Left lung (tissue), 10 donors: Measurements from ENCODE around the gene CYB561. TPM values are rescaled to one million over a fixed set of nuclear protein-coding genes. Genes with fewer than 3 reads are reported as not detected.

ENCODE experiments used
- ATAC-seq: fragments of 200-7000 bp; cut with Tn5 transposase; one replicate; pipeline ENCODE4 v1.9.1; 2020; ENCODE audit warnings: moderate library complexity
- DNase-seq, 4 donors: peaks; one replicate each; pipeline ENCODE4 v3.0.0-alpha.2; 2013 to 2020
- H3K27ac ChIP-seq, 2 donors: fragments of 200-600 bp; sonication (generic) in 1 of 2; one replicate each; pipeline versions ENCODE4 v1.5.0 to v1.8.0; 2020 to 2021
- H3K27me3 ChIP-seq, 2 donors: fragments of 200-600 bp; sonication (generic) in 1 of 2; one replicate each; pipeline versions ENCODE4 v1.5.0 to v1.8.0; 2020 to 2021
- H3K36me3 ChIP-seq, 2 donors: fragments of 200-600 bp; sonication (generic) in 1 of 2; one replicate each; pipeline versions ENCODE4 v1.5.0 to v1.8.0; 2020 to 2021
- H3K4me1 ChIP-seq, 2 donors: fragments of 200-600 bp; one replicate each; pipeline ENCODE4 v1.8.0; 2021
- H3K4me3 ChIP-seq, 2 donors: fragments of 200-600 bp; sonication (generic) in 1 of 2; one replicate each; pipeline versions ENCODE4 v1.5.0 to v1.8.0; 2020 to 2021; ENCODE audit warnings: mild to moderate bottlenecking in 1 of 2
- H3K9me3 ChIP-seq, 2 donors: fragments of 200-600 bp; sonication (generic) in 1 of 2; one replicate each; pipeline versions ENCODE4 v1.5.0 to v1.8.0; 2020 to 2021
- intact Hi-C, 2 donors: fragments of 100-400 bp; cut with DNase I; formaldehyde crosslinking; loops; one replicate each; pipeline versions ENCODE4 v1.11.2 to v1.14.2; 2022
- polyA plus RNA-seq, 6 donors: library from polyadenylated mRNA; unstranded; fragments of 120-200 nt; gene quantifications; one replicate each; pipeline ENCODE4 v1.2.1, GENCODE V29; 2013; ENCODE audit not compliant: insufficient read length in 6 of 6
- total RNA-seq, 2 donors: library from RNA; stranded (reverse); fragmentation: NEBNext Ultra II Directional; extraction: Animal tissue kit (Norgen Biotek cat#: 25700); gene quantifications; one replicate each; pipeline ENCODE4 v1.2.1, GENCODE V29; 2021
- TF ChIP-seq, protein P1 (sequence below), 2 donors: fragments of 200-600 bp; sonication (generic) in 1 of 2; IDR thresholded peaks; one replicate each; pipeline versions ENCODE4 v1.5.0 to v1.8.0; 2021; ENCODE audit warnings: antibody characterized with exemption in 2 of 2
- donor health status: DM: no; HTN: yes; CAD: no.
- donor health status: DM: no; HTN: no; CAD: no.

The CYB561 gene
- total and polyA plus RNA-seq, 8 donors, result 25.9 to 76.4 (median 33.4) TPM

DNA sequence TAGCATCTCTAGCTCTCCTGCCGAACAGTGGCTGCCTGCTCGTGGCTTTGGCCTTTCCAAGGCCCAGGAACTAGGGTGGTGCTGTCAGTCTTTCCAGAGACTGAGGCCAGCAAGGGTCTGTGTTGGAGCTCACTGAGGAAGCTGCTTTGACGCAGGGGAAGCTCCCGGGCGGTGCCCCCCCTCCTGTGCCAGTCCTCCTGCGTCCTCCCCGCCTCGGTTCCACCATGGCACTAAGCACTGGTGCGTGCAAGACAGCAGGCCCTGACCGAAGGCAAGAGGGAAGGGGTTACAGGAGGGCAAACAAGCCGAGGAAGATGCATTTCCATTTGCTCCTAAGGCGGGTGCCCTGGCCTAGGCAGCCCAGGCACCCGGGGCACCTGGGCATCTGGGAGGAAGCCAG lies 4.5 kb downstream of the CYB561 start:
- Histone ChIP-seq H3K4me3 (no peak overlapping the region), H3K36me3 (no peaks in the 10 kb centered on the region), H3K27me3 (peaks cover 0 to 17% of the 10 kb centered on the region in 2 donors), H3K4me1 (peaks cover 5 to 73% of the 10 kb centered on the region in 2 donors), H3K27ac (peak overlapping the region; percentile 58 to 62), H3K9me3 (no peaks in the 10 kb centered on the region)
- ATAC-seq, result no peak
- intact Hi-C loops, result no loop called here
- DNase-seq, result peak in 1 of 4 donors; percentile 64
- TF ChIP-seq, protein P1, sequence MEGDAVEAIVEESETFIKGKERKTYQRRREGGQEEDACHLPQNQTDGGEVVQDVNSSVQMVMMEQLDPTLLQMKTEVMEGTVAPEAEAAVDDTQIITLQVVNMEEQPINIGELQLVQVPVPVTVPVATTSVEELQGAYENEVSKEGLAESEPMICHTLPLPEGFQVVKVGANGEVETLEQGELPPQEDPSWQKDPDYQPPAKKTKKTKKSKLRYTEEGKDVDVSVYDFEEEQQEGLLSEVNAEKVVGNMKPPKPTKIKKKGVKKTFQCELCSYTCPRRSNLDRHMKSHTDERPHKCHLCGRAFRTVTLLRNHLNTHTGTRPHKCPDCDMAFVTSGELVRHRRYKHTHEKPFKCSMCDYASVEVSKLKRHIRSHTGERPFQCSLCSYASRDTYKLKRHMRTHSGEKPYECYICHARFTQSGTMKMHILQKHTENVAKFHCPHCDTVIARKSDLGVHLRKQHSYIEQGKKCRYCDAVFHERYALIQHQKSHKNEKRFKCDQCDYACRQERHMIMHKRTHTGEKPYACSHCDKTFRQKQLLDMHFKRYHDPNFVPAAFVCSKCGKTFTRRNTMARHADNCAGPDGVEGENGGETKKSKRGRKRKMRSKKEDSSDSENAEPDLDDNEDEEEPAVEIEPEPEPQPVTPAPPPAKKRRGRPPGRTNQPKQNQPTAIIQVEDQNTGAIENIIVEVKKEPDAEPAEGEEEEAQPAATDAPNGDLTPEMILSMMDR (IDR thresholded peaks at IDR 0.05), result no peak

DNA sequence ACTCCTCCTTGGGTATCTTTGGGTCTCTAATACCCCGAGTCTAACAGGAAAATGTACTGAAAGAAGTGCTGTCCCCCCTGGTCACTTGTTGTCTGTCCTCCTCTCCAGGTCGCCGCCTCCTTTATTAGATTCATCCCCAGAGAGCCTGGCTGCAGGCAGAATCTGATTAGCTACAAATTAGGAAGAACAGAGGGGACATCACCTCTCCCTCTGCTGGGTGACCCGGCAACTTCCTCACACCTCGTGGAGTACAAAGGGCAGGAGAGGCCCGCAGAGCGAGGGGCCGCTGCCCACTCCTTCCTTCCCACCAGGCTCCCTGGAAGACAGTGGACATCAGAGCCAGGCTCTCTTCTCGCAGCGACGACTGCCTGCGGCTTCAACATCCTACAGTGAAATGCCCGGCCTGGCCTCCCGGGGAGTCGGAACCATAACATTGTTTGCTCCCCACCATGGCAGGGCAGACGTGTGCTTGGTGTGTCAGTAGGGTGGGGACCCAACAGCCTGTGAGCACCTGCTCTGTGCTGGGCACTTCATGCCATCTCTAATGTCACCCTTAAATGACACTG lies 5.3 kb downstream of the CYB561 start:
- intact Hi-C loops, result no loop called here
- Histone ChIP-seq H3K27ac (peak overlapping the region; percentile 58 to 62), H3K9me3 (no peaks in the 10 kb centered on the region), H3K4me1 (peaks cover 11 to 75% of the 10 kb centered on the region in 2 donors), H3K4me3 (no peak overlapping the region), H3K36me3 (peaks cover 0 to 3% of the 10 kb centered on the region in 2 donors), H3K27me3 (peaks cover 0 to 9% of the 10 kb centered on the region in 2 donors)
- TF ChIP-seq, protein P1 (IDR thresholded peaks at IDR 0.05), result no peak
- peak in 1 of 4 donors; percentile 54 for DNase-seq
- ATAC-seq, result no peak

DNA sequence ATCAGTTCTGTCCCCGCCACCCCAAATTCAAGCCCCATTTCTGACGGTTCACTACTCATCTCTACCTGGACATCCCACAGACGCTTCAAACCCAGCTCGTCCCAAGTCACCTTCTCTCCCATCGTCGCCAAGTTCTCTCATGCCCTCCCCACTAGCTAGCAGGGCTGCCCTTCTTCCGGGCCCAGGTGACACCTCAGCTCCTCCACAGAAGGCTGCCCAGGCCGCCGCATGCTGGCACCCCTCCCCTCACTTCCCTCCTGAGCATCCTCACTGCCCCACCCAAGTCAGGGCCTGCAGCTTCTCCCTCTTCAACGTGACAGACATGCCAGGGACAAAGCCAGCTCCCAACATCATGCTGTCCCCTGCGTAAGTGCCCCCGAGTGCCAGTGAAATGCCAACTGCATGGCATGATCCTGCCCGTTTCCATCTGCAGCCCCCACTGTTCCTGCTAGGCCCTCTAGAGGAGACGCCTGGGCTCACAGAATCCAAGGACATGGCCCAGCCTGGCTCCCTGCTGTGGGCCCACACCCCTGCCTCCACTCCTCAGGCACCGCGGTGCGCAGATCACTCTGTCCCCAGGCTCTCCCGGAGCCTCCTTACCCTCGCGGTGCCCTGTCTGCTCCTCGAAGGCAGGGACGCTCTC lies 5.9 kb downstream of the CYB561 start:
- peaks cover 17 to 75% of the 10 kb centered on the region in 2 donors for H3K4me1 ChIP-seq
- TF ChIP-seq, protein P1 (IDR thresholded peaks at IDR 0.05), result no peak
- ATAC-seq, result no peak
- H3K36me3 ChIP-seq, result peaks cover 0 to 6% of the 10 kb centered on the region in 2 donors
- DNase-seq, result peak in 1 of 4 donors; percentile 62
- H3K9me3 ChIP-seq, result no peaks in the 10 kb centered on the region
- peaks cover 0 to 3% of the 10 kb centered on the region in 2 donors for H3K27me3 ChIP-seq
- peak overlapping the region; percentile 58 to 62 for H3K27ac ChIP-seq
- H3K4me3 ChIP-seq, result no peak overlapping the region
- intact Hi-C loops, result no loop called here

DNA sequence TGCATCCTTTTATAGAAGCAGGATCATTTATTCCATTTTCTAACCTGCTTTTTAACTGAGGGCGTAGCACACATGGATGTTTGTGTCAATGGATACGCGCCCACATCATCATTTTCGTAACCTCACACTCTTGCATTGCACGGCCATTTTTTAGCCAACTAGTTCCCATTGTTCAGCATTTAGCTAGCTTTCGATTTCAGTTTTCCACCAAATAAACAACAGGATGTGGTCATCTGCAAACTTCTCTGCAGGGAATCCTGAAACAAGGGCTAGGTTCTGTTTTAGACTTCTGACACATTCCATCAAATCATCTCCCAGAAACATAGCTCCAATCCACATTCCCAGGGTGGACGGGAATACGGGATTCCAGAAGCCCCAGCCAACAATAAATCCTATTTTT lies 6.4 kb downstream of the CYB561 start:
- Histone ChIP-seq H3K4me1 (peaks cover 23 to 75% of the 10 kb centered on the region in 2 donors), H3K27me3 (no peaks in the 10 kb centered on the region), H3K4me3 (no peak overlapping the region), H3K27ac (peak overlapping the region; percentile 58 to 62), H3K36me3 (peaks cover 0 to 6% of the 10 kb centered on the region in 2 donors), H3K9me3 (no peaks in the 10 kb centered on the region)
- ATAC-seq, result no peak
- intact Hi-C loops, result no loop called here
- DNase-seq, result no peak
- TF ChIP-seq, protein P1 (IDR thresholded peaks at IDR 0.05), result no peak
